ENCODE results near the gene TBC1D1.

GRCh38 chr4:37994569-37994968 is 103.7 kb downstream of the TBC1D1 start:
- TF ChIP-seq, protein P1, sequence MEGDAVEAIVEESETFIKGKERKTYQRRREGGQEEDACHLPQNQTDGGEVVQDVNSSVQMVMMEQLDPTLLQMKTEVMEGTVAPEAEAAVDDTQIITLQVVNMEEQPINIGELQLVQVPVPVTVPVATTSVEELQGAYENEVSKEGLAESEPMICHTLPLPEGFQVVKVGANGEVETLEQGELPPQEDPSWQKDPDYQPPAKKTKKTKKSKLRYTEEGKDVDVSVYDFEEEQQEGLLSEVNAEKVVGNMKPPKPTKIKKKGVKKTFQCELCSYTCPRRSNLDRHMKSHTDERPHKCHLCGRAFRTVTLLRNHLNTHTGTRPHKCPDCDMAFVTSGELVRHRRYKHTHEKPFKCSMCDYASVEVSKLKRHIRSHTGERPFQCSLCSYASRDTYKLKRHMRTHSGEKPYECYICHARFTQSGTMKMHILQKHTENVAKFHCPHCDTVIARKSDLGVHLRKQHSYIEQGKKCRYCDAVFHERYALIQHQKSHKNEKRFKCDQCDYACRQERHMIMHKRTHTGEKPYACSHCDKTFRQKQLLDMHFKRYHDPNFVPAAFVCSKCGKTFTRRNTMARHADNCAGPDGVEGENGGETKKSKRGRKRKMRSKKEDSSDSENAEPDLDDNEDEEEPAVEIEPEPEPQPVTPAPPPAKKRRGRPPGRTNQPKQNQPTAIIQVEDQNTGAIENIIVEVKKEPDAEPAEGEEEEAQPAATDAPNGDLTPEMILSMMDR (IDR thresholded peaks at IDR 0.05; ENCODE audit: insufficient read depth, low read depth, low read length): no peak
- no peak for TF ChIP-seq EZH2 (IDR thresholded peaks at IDR 0.05; ENCODE audit: insufficient read depth, low read length)

Measured in astrocyte (in vitro differentiated cells and primary cell).